ENCODE measurements around the gene VPS18. TPM values are rescaled to one million over a fixed set of nuclear protein-coding genes. Genes with fewer than 3 reads are reported as not detected.

Gene VPS18

DNA sequence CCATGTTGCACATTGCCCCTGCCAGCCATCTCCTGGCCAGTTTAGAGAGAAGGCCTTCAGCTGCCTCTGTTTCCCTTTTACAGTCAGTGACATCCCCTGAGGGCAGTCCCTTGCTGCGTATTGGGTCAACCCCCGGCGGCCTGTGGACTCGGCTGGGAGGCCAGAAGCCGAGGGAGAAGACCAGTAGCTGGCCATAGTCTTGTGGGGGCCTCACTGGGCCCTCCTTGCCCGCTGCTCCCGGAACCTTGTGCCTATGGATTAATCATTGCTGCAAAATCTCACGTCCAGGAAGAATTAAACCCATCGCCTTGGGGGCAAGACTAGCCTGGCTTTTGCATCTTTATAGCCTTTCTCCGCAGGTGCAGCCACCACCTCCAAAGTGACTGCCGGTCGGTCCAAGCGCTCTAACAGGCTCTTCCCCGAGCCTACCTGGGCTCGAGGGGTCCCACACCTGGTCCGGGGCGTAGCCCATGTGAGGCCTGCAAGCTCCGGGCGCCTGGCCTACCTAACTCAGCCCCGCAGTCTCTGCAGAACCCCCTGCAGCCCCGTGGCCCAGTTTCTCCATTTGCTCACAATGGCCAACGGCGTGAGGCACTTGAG, 58.2 kb downstream of the VPS18 start:
- H3K9me3 ChIP-seq (replicated peaks in 1 of 2; ENCODE audit: control insufficient read depth in 2 of 2, insufficient read depth in 1 of 2, low read depth in 1 of 2, low read length in 2 of 2) = peaks cover 0 to 2% of the 10 kb centered on the region in 2 donors
- no peak overlapping the region for H2BK15ac ChIP-seq (ENCODE audit: low read length)
- H3K4me2 ChIP-seq (ENCODE audit: insufficient read depth, low read length, poor library complexity, severe bottlenecking) = peak overlapping the region; percentile 95
- H3K79me1 ChIP-seq (ENCODE audit: low read depth, low read length) = peaks cover 4% of the 10 kb centered on the region
- no peak for DNase-seq (ENCODE audit: low spot score)
- H2BK120ac ChIP-seq (ENCODE audit: low read depth, low read length) = peak overlapping the region; percentile 16
- peaks cover 0 to 37% (median 0%) of the 10 kb centered on the region in 3 experiments for H3K27me3 ChIP-seq (ENCODE audit: control insufficient read depth in 3 of 3, insufficient read depth in 3 of 3, low read depth in 1 of 3, low read length in 3 of 3)
- H3K14ac ChIP-seq (ENCODE audit: low read length) = peak overlapping the region; percentile 92
- peak overlapping the region; percentile 67 for H4K91ac ChIP-seq (ENCODE audit: low read depth, low read length, poor library complexity)
- H3K4me1 ChIP-seq (ENCODE audit: control insufficient read depth in 2 of 2, insufficient read depth in 1 of 2, low read depth in 1 of 2, low read length in 2 of 2) = peaks cover 0 to 2% of the 10 kb centered on the region in 2 donors
- H3K4me3 ChIP-seq (ENCODE audit: low read length in 2 of 2) = peak overlapping the region; percentile 56 to 85
- H3K23ac ChIP-seq (ENCODE audit: low read depth, low read length, poor library complexity) = peak overlapping the region; percentile 74
- H2AFZ ChIP-seq (ENCODE audit: low read length) = peak overlapping the region; percentile 93
- no peak overlapping the region for H2AK5ac ChIP-seq (ENCODE audit: low read depth, low read length)
- no peak overlapping the region for H3K4ac ChIP-seq (ENCODE audit: low read length)
- no peak overlapping the region for H2BK5ac ChIP-seq (ENCODE audit: low read length)
- peak overlapping the region; percentile 36 for H2BK12ac ChIP-seq (ENCODE audit: low read length)
- no peak overlapping the region for H4K8ac ChIP-seq (ENCODE audit: low read depth, low read length)
- peak overlapping the region; percentile 91 for H3K9ac ChIP-seq (ENCODE audit: low read depth, low read length, poor library complexity)
- peak overlapping the region; percentile 27 for H3K27ac ChIP-seq (replicated peaks; ENCODE audit: low read length)
- H3K18ac ChIP-seq (ENCODE audit: low read length) = peak overlapping the region; percentile 90
- peaks cover 0 to 8% of the 10 kb centered on the region in 2 donors for H3K36me3 ChIP-seq (replicated peaks in 1 of 2; ENCODE audit: control insufficient read depth in 2 of 2, insufficient read depth in 2 of 2, low read length in 2 of 2)
- WGBS, 2 donors (ENCODE audit: extremely low coverage in 2 of 2, insufficient read length in 2 of 2, insufficient replicate concordance in 1 of 2) = no CpG with 5 or more reads among the region's 23 CpGs

- H3K9ac ChIP-seq (ENCODE audit: low read depth, low read length, poor library complexity) = peak within 1 kb of the TSS; percentile 96
- peak within 1 kb of the TSS; percentile 27 for H3K27ac ChIP-seq (replicated peaks; ENCODE audit: low read length)
- no peak within 1 kb of the TSS for H3K4ac ChIP-seq (ENCODE audit: low read length)
- peaks cover 0 to 8% of the 10 kb centered on the region in 2 donors for H3K36me3 ChIP-seq (replicated peaks in 1 of 2; ENCODE audit: control insufficient read depth in 2 of 2, insufficient read depth in 2 of 2, low read length in 2 of 2)
- peak within 1 kb of the TSS; percentile 95 for H3K18ac ChIP-seq (ENCODE audit: low read length)
- H2BK15ac ChIP-seq (ENCODE audit: low read length) = peak within 1 kb of the TSS; percentile 71
- peak within 1 kb of the TSS; percentile 77 for H2BK12ac ChIP-seq (ENCODE audit: low read length)
- no peak within 1 kb of the TSS for H2BK5ac ChIP-seq (ENCODE audit: low read length)
- peak within 1 kb of the TSS; percentile 95 for H3K4me2 ChIP-seq (ENCODE audit: insufficient read depth, low read length, poor library complexity, severe bottlenecking)
- peak within 1 kb of the TSS; percentile 92 for H3K14ac ChIP-seq (ENCODE audit: low read length)
- peak; percentile 92 for DNase-seq (ENCODE audit: low spot score)
- H2AK5ac ChIP-seq (ENCODE audit: low read depth, low read length) = peak within 1 kb of the TSS; percentile 70
- H3K9me3 ChIP-seq (replicated peaks in 1 of 2; ENCODE audit: control insufficient read depth in 2 of 2, insufficient read depth in 1 of 2, low read depth in 1 of 2, low read length in 2 of 2) = peaks cover 0 to 2% of the 10 kb centered on the region in 2 donors
- H3K4me3 ChIP-seq (ENCODE audit: low read length in 2 of 2) = peak within 1 kb of the TSS; percentile 56 to 89
- peak within 1 kb of the TSS; percentile 94 for H3K23ac ChIP-seq (ENCODE audit: low read depth, low read length, poor library complexity)
- H2BK120ac ChIP-seq (ENCODE audit: low read depth, low read length) = peak within 1 kb of the TSS; percentile 16
- peaks cover 0 to 35% (median 0%) of the 10 kb centered on the region in 3 experiments for H3K27me3 ChIP-seq (ENCODE audit: control insufficient read depth in 3 of 3, insufficient read depth in 3 of 3, low read depth in 1 of 3, low read length in 3 of 3)
- H4K8ac ChIP-seq (ENCODE audit: low read depth, low read length) = peak within 1 kb of the TSS; percentile 90
- WGBS, 2 donors (ENCODE audit: extremely low coverage in 2 of 2, insufficient read length in 2 of 2, insufficient replicate concordance in 1 of 2) = no CpG with 5 or more reads among the region's 72 CpGs
- peaks cover 4% of the 10 kb centered on the region for H3K79me1 ChIP-seq (ENCODE audit: low read depth, low read length)
- peaks cover 0 to 2% of the 10 kb centered on the region in 2 donors for H3K4me1 ChIP-seq (ENCODE audit: control insufficient read depth in 2 of 2, insufficient read depth in 1 of 2, low read depth in 1 of 2, low read length in 2 of 2)
- peak within 1 kb of the TSS; percentile 93 for H2AFZ ChIP-seq (ENCODE audit: low read length)
- peak within 1 kb of the TSS; percentile 67 for H4K91ac ChIP-seq (ENCODE audit: low read depth, low read length, poor library complexity)
Observed at GRCh38 chr15:40952901-40953712, 58.9 kb downstream of the VPS18 start, which contains the start of gene CHAC1. CHAC1 (plus strand) TSS chr15:40953471; CDS start chr15:40953584, 113 bp downstream.

Small RNA genes within 50 kb of the gene (small RNA-seq; reads per million reads assigned to genes)
- not detected for gene AC025166.1 (ENCODE audit: insufficient read depth)
- gene ISCA1P4 (ENCODE audit: insufficient read depth) = not detected
